ENCODE results near the gene CTIF. TPM values are rescaled to one million over a fixed set of nuclear protein-coding genes. Genes with fewer than 3 reads are reported as not detected.

CTIF gene
- total RNA-seq, 1 donor from 2014 or later, result 60.0 TPM

DNA sequence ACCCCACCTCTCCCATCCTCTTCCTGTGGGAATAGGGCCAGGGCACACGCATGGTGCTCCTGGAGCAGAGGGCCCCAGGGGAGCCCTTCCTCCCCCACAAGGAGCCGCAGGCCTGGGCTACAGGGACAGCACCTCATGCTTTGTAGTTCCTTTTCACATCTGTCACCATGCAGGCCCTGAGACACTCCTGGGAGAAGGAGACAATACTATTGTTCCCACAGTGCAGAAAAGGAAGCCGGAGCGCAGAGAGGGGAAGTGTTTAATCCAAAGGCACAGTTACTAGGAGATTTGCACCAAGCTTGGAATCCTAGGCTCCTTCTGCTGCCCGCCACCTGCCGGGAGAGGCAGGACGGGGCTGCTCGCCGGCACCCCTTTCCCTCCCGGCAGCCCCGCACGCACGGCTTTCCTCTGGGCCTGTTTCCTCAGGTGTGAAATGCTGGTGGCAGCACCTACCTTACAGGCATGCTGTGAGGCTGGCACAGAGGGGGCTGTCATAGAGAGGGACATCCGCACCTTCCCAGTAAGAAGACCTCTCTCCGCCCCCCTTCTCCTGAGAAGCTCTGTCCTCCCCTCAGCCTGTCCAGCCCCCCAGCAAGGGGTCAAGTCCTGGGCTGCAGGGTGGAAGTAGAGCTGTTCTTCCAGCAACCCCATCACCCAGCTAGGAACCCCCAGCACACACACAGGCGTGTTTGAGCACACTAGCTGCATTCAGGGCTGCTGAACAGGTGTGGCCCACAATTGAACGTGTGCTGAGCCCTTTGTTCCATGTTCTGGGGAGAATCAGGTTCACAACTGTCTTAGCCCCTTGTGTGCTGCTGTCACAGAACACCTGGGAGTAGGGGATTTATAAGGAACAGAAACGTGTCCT lies 349.3 kb downstream of the CTIF start:
- intact Hi-C loops (cut with micrococcal nuclease), result no loop called here
- TF ChIP-seq, protein P1, sequence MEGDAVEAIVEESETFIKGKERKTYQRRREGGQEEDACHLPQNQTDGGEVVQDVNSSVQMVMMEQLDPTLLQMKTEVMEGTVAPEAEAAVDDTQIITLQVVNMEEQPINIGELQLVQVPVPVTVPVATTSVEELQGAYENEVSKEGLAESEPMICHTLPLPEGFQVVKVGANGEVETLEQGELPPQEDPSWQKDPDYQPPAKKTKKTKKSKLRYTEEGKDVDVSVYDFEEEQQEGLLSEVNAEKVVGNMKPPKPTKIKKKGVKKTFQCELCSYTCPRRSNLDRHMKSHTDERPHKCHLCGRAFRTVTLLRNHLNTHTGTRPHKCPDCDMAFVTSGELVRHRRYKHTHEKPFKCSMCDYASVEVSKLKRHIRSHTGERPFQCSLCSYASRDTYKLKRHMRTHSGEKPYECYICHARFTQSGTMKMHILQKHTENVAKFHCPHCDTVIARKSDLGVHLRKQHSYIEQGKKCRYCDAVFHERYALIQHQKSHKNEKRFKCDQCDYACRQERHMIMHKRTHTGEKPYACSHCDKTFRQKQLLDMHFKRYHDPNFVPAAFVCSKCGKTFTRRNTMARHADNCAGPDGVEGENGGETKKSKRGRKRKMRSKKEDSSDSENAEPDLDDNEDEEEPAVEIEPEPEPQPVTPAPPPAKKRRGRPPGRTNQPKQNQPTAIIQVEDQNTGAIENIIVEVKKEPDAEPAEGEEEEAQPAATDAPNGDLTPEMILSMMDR (IDR thresholded peaks at IDR 0.05; ENCODE audit: borderline replicate concordance), result peak; percentile 45
- Histone ChIP-seq H3K36me3 (no peaks in the 10 kb centered on the region), H3K27ac (replicated peaks) (peak overlapping the region; percentile 43), H3K4me1 (peaks cover 28% of the 10 kb centered on the region), H3K4me3 (no peak overlapping the region), H3K9me3 (replicated peaks) (no peaks in the 10 kb centered on the region), H3K27me3 (ENCODE audit: low read depth) (no peaks in the 10 kb centered on the region)
- no peak for DNase-seq

DNA sequence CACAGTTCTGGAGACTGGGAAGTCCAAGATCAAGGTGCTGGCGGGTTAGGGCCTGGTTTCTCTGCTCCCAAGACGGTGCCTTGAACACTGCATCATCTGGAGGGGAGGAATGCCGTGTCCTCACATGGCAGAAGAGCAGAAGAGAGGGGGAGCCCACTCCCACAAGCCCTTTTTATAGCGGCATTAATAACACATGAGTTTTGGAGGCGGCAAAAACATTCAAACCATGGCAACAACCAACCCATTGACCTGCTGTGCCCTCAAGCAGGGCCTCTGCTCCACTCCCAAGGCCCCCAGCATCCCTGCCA lies 349.9 kb downstream of the CTIF start:
- no peak for DNase-seq
- no peaks in the 10 kb centered on the region for H3K9me3 ChIP-seq (replicated peaks)
- intact Hi-C loops (cut with micrococcal nuclease), result no loop called here

GRCh38 chr18:48889115-48889941 lies 350.5 kb downstream of the CTIF start:
- intact Hi-C loops (cut with micrococcal nuclease), result no loop called here
- Histone ChIP-seq H3K27me3 (ENCODE audit: low read depth) (no peaks in the 10 kb centered on the region), H3K4me1 (peaks cover 28% of the 10 kb centered on the region), H3K27ac (replicated peaks) (no peak overlapping the region), H3K36me3 (no peaks in the 10 kb centered on the region), H3K9me3 (replicated peaks) (no peaks in the 10 kb centered on the region), H3K4me3 (no peak overlapping the region)
- TF ChIP-seq, protein P1 (IDR thresholded peaks at IDR 0.05; ENCODE audit: borderline replicate concordance), result no peak
- DNase-seq, result peak; percentile 42

More for the DNA sequence above, 349.9 kb downstream of the CTIF start:
- TF ChIP-seq, protein P1 (IDR thresholded peaks at IDR 0.05; ENCODE audit: borderline replicate concordance), result no peak
- no peaks in the 10 kb centered on the region for H3K27me3 ChIP-seq (ENCODE audit: low read depth)
- H3K4me1 ChIP-seq, result peaks cover 28% of the 10 kb centered on the region
- H3K36me3 ChIP-seq, result no peaks in the 10 kb centered on the region
- H3K4me3 ChIP-seq, result no peak overlapping the region
- no peak overlapping the region for H3K27ac ChIP-seq (replicated peaks)

GRCh38 chr18:48889981-48890762 lies 351.3 kb downstream of the CTIF start:
- intact Hi-C loops (cut with micrococcal nuclease), result no loop called here
- H3K27ac ChIP-seq (replicated peaks), result no peak overlapping the region

More at GRCh38 chr18:48889981-48890762, 351.3 kb downstream of the CTIF start:
- no peaks in the 10 kb centered on the region for H3K36me3 ChIP-seq
- DNase-seq, result no peak
- TF ChIP-seq, protein P1 (IDR thresholded peaks at IDR 0.05; ENCODE audit: borderline replicate concordance), result no peak
- H3K4me1 ChIP-seq, result peaks cover 28% of the 10 kb centered on the region
- no peak overlapping the region for H3K4me3 ChIP-seq
- no peaks in the 10 kb centered on the region for H3K27me3 ChIP-seq (ENCODE audit: low read depth)
- no peaks in the 10 kb centered on the region for H3K9me3 ChIP-seq (replicated peaks)

Measured in left ventricle myocardium inferior (tissue), 1 donor.